Stimulated activated memory B cell treated with anti-CD40 and anti-IgM and Interleukin-4, amounts not matched to agents 10 μg/mL and 1 μg/mL and 100 μg/mL, for 72 hours (primary cell): ENCODE results near the gene MMP21.

Experiments
- ATAC-seq: fragments of 150-1000 bp; cut with Tn5 transposase; 2 replicates; pipeline ENCODE4 v1.10.0; 2021
- H3K27ac Mint-ChIP-seq: one replicate; pipeline ENCODE4 v1.8.0; 2022; ENCODE audit warnings: mild to moderate bottlenecking, mixed read lengths
- H3K27me3 Mint-ChIP-seq: one replicate; pipeline ENCODE4 v1.8.0; 2022; ENCODE audit warnings: mixed read lengths
- H3K36me3 Mint-ChIP-seq: one replicate; pipeline ENCODE4 v1.8.0; 2022; ENCODE audit warnings: mixed read lengths
- H3K4me1 Mint-ChIP-seq: one replicate; pipeline ENCODE4 v1.8.0; 2022; ENCODE audit warnings: mixed read lengths
- H3K4me3 Mint-ChIP-seq: one replicate; pipeline ENCODE4 v1.8.0; 2022; ENCODE audit warnings: mild to moderate bottlenecking, moderate library complexity, mixed read lengths
- H3K9me3 Mint-ChIP-seq: one replicate; pipeline ENCODE4 v1.8.0; 2022; ENCODE audit warnings: mixed read lengths

Gene MMP21

DNA sequence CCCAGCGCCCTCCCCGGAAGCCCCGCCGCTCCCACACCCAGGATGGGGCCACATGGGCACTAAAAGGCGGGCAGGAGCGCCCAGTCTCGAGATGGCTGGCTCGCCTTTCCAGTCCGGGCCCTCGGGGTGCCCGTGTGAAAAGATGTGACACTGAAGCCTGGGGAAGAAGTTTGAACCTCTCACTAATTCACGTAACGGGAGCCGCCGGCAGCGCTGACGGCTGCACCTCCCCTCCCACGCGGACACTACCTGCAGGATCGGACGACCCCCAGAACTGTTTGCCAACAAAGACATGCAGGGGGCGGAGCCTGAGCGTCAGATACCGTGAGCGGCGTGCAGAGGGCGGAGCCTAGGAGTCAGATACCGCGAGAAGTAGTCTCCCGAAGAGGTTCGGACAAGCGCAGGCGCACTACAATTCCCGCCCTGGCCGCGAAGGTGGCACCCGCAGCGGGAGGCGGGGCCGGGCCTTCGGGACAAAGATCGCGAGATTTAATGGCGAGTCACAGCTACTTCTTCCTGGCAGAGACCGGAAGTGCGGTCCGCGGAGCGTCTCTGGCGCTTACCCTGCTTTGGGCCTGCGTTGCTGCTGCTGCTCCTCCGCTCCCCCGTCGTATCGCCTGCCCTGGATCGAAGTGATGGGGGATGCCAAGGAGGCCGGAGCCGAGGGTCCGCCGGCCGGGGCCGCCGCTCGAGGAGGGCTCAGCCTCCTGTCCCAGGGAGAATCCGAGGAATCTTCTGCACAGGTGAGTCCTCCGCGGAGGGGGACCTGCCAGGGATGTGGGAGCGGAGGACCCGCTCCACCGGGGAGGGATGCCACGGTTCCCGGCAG lies 56.2 kb downstream of the MMP21 start, which contains the start of gene EDRF1:
EDRF1 (plus strand) TSS at position 537 of the 829 bp plus-strand sequence; CDS start at position 636, 99 bp downstream.
- H3K9me3 Mint-ChIP-seq = no peaks in the 10 kb centered on the region
- peaks cover 6% of the 10 kb centered on the region for H3K4me1 Mint-ChIP-seq
- peak within 1 kb of the TSS; percentile 97 for H3K27ac Mint-ChIP-seq
- no peaks in the 10 kb centered on the region for H3K27me3 Mint-ChIP-seq
- peaks cover 18% of the 10 kb centered on the region for H3K36me3 Mint-ChIP-seq
- peak; percentile 99 for ATAC-seq
- peak within 1 kb of the TSS; percentile 94 for H3K4me3 Mint-ChIP-seq
